Suppressor macrophage treated with lipopolysaccharide for 1 hour (primary cell): ENCODE data around the gene NCAN.
"Not testable (repeated sequence)": the region's sequence is repeated elsewhere in the genome, so short reads cannot be mapped to it uniquely, and the experiment has no call there.

Experiments
- DNase-seq, 3 donors: peaks; one replicate each; pipeline ENCODE4 v3.0.0-alpha.2; 2020 to 2022

Gene NCAN

DNA sequence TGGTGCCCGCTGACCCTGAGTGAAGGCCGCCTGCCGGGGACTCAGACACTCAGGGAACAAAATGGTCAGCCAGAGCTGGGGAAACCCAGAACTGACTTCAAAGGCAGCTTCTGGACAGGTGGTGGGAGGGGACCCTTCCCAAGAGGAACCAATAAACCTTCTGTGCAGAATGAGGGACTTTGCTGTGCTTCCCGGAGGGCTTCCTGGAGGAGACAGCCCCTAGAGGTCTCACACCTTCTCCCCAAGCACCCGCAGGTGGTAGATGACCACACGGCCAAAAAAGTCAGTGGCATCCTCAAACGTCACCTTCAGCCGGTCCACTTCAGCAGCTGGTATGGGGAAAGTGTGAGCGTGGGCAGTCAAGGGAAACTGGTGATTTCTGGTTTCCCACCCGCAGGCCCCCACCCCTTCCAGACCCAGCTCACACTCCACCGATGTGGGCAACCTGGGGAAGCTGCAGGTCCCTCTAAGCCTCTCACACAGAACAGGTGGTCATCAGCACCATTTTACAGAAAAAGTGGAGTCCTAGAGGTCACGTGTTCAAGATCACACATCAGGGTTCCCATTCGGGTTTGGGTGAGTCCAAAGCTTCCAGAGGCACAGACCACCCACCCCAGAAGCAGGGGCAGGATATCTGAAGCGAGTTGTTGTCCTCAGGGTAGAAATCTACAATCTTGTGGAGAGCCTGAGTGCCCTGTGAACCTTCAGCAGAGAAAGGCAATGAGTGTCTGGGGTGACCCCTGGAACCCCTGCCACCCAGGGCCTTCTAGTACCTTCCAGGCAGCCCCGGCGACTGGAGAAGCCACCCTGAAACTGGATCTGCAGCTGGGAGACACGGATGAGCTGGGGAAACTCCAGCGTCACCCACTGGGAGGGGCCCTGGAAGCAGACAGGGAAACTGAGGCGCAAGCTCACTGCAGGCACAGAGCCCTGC, 9.8 kb upstream of the NCAN start:
- DNase-seq, result no peak

- DNase-seq, result no peak
Measured at GRCh38 chr19:19202707-19203011, 9.1 kb upstream of the NCAN start.

GRCh38 chr19:19203012-19203856, 8.5 kb upstream of the NCAN start, which contains the start of gene NR2C2AP:
Gene NR2C2AP (minus strand): TSS chr19:19203414. CDS start chr19:19203060, 354 bp downstream.
- DNase-seq, result peak; percentile 95 to 98 (median 97)

- no peak for DNase-seq
Measured at GRCh38 chr19:19204181-19204580, 7.6 kb upstream of the NCAN start.

DNA sequence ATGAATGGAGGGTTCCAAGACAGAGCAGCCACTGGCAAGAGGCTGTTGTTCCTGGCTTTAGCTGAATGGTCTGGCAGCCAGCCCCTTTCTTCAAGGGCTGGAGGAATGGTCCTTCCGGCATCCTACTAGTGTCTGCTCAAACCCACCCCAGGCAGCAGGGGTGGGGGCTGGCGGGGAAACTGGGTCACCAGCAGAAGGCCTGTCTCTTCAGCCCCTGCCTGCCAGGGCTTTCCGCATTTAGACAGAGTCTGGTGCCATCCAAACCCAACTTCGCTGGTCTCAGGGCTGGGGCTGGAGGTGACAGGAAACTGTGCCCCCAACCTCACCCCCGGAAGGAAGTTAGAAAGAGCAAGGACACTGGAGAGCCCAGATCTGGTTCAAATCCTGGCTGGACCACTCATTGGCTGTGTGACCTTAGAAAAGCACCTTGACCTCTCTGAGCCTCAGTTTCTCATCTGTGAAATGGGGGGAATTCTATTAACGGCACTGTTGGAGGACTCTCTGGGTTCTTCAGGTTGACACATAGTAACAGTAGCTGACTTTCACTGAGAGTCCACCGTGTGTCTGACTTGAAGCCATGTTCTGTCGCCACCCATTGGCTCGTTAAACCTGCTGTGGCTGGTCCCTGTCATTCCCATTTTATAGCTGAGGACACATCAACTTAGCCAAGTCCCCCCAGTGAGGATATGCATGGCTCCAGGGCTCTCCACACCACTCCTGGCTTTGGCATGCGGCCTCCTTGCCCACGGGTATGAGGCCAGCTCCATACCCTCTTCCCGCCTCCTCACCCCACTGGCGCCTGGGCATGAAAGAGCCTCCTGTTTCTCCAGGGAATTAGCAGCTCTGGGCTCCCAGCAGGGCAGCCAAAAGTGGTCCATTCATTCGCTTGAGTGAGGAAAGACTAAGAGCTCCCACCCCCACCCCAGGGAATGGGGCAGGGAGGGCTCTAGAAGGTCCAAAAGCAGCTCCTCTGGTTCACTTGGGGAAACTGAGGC, 6.0 kb upstream of the NCAN start:
- no peak for DNase-seq

- DNase-seq, result no peak
Measured at GRCh38 chr19:19206938-19207337, 4.8 kb upstream of the NCAN start.

DNA sequence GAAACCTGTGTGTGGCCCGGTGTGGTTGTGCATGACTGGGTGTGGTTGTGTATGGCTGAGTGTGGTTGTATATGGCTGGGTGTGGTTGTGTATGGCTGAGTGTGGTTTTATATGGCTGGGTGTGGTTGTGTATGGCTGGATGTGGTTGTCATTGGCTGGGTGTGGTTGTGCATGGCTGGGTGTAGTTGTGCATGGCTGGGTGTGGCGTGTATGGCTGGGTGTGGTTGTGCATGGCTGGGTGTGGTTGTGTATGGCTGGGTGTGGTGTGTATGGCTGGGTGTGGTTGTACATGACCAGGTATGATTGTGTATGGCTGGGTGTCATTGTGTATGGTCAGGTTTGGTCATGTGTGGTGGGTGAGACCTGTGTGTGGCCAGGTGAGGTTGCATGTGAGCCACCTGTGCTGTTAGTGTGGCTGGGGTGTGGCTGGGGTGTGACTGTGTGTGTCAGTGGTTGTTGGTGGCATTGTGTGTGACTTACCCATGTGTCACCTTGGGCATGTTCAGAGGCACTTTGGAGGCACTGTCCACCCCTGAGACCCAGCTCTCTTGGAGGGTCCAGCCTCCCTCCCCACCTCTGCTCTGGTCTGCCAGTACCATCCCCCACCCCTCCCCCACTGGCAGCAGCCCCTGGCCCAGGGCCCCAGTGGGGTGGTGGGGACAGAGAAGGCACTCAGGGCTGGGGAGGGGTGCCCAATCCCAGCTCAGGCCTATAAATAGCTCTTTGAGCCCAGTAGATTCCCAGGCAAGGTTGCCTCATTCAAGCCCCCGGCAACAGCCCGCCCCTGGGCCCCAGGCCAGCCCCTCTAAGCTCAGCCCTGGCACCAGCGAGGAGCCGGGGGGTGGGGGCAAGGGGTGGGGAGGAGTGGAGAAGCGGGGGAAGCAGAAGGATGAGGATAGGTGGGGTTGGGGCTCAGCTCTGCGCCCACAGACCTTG, 3.9 kb upstream of the NCAN start:
- no peak for DNase-seq

DNA sequence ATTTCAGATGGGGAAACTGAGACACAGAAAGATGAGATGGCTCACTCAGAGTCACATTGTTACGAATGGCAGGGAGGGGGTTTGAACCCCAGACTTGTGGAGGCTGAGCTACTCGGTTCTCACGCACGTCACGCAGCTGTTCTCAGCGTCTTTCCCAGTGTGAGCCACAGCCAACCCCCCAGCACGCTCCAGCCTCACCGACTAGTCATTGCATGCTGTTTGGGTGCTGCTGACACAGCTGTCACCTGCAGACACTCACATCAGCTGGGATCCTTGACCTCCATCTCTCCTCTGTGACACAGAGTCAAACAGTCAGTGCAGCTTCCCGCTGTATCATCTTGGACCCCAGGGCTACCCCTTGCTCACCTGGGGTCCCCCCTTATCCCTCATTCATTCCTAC, 2.4 kb upstream of the NCAN start:
- DNase-seq, result no peak

- no peak for DNase-seq
Measured at GRCh38 chr19:19212916-19213315, 1.2 kb downstream of the NCAN start.

DNA sequence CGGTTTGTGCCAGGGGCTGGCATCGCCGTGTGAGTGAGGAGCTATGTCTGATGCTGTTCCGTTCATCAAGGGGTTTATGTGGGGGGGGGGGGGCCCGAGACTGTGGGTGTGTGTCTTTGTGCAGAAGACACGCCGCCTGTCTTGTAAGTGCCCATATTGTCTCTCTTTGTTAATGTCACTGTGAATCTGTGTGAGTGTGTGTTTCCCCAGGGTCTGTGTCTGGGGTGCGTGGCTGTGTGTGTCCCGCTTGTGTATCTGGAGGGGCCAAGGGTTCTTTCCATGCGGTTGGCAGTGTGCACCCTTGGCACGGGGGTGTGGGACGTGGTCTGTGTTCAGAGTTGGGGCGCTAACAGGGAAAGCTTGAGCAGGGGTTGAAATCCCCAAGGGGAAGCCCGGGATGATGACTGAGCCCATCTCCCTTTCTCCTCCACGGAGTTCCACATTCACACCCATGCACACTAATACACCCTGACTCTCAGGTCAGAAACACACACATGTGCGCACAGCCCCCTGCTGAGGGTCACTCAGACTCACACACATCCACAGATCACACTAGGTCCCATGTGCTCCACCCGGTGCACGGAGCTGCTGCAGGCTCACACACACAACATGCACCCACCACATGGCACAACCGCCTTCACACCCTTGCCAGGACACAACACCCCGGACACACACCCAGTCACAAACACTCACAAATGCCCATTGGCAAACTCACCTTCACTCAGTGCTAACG, 1.8 kb downstream of the NCAN start:
- peak; percentile 31 to 56 (median 39) for DNase-seq

DNA sequence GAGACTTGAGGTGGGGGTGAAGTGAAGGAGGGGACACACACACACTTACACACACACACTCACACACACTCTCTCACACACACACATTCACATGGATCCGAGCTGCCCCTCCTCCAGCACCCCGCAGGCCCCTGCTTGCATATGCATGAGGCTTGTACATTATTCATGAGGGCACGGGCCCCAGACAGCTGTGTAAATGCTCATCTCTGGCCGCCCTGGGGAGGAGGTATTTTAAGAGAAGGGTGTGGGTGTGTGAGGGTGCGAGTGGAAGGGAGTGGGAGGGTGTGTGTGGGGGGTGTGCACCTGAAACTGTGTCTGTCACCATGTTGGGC, 2.4 kb downstream of the NCAN start:
- DNase-seq, result no peak

DNA sequence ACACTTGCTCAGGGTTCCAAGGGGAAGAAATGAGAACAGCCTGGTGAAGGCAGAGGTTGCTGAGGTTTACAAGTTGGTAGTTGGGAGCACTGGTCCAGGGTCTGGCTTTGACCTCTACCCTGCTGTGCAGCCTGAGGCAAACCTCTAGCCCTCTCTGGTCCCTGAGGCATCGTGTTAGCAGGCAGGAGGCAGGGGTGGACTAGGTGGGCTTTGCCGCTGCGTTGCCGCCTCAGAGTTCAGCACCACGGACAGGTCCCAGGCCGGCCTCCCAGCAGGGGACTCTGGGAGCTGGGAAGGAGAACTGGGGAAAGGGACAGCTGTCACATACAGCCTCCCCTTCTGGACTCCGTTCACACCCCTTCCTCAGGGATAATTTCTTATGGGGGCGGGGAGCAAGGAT, 3.1 kb downstream of the NCAN start:
- DNase-seq, result peak; percentile 39 to 71 (median 53)

- no peak for DNase-seq
Measured at GRCh38 chr19:19215792-19216191, 4.0 kb downstream of the NCAN start.

GRCh38 chr19:19217099-19217498, 5.3 kb downstream of the NCAN start:
- DNase-seq, result peak; percentile 33 to 47 (median 35)

GRCh38 chr19:19218911-19219310, 7.2 kb downstream of the NCAN start:
- DNase-seq, result no peak

GRCh38 chr19:19221000-19221399, 9.2 kb downstream of the NCAN start:
- DNase-seq, result not testable (repeated sequence)

DNA sequence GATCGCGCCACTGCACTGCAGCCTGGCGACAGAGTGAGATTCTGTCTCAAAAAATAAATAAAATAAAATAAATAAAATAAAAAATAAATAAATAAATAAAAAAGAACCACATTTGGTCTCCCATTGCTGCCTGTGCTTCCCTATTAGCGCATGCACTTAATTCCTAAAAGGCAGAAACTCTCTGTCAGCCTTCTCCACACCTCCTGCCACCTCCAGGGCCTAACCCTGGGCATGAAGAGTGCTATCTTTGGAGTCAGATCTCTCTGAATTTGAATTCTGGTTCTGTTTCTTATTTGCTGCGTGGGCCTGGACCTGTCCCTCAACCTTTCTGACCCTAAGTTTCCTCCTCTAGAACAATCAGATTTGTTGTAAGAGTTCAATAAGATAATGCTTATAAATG, 11.3 kb downstream of the NCAN start:
- DNase-seq, result no peak

GRCh38 chr19:19223636-19224035, 11.9 kb downstream of the NCAN start:
- DNase-seq, result no peak

GRCh38 chr19:19224150-19224851, 12.5 kb downstream of the NCAN start:
- DNase-seq, result no peak

- DNase-seq, result peak; percentile 81 to 91 (median 81)
Measured at GRCh38 chr19:19224852-19225494, 13.2 kb downstream of the NCAN start.
